Mucosa of gallbladder (tissue), 1 donor: ENCODE measurements around the gene KRT2. TPM values are rescaled to one million over a fixed set of nuclear protein-coding genes. Genes with fewer than 3 reads are reported as not detected.

Experiments used
- DNase-seq: peaks from one replicate; pipeline ENCODE4 v3.0.0-alpha.2; 2020; ENCODE audit warnings: low spot score
- total RNA-seq: library from RNA; stranded (reverse); gene quantifications from one replicate; pipeline ENCODE4 v1.2.1, GENCODE V29; 2021
- donor health status: DM: no; HTN: no; CAD: no.

KRT2 gene
- total RNA-seq, 1 donor from 2014 or later, result not detected

GRCh38 chr12:52663420-52663819 lies 11.4 kb upstream of the KRT2 start:
- DNase-seq, result no peak

DNA sequence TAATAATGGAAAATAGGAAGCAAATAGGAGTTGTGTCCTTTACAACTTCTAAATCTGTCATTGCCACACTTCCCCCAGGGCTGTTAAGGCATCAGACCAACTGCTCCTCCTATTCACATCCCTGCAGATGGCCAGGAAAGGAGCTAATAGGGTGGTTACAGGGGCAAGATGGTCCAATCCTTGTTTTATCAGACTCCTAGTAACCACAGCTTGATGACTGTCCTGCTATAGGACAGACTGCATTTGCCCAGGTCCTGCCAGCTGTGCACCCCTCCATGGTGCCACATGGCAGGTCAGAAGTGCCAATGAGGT lies 10.9 kb upstream of the KRT2 start:
- no peak for DNase-seq

GRCh38 chr12:52662093-52662917 lies 10.3 kb upstream of the KRT2 start:
- DNase-seq, result no peak

GRCh38 chr12:52661668-52662067 lies 9.7 kb upstream of the KRT2 start:
- no peak for DNase-seq

DNA sequence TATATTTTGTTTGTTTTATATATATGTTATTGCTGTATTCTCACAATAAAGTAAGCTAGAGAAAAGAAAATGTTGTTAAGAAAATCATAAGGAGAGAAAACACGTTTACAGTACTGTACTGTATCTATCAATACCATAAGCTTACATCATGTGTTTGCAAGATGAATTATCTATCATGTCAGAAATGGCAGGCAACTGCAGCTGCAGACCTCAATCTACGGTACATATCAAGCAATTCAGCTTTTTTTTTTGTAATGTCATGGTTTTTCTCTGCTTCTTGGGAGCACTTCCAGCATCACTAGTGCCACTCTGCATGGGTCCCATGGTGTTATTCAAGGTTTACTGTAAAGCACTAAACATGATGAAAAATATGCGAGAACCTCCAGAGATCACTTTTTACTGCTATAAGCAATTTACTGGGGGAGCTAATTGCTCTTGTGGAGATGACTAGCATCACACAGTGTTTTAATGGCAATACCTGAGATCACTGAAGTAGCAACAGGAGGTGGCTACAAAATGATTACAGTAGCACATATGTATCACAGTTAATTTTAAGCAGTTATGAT lies 9.0 kb upstream of the KRT2 start:
- DNase-seq, result no peak

DNA sequence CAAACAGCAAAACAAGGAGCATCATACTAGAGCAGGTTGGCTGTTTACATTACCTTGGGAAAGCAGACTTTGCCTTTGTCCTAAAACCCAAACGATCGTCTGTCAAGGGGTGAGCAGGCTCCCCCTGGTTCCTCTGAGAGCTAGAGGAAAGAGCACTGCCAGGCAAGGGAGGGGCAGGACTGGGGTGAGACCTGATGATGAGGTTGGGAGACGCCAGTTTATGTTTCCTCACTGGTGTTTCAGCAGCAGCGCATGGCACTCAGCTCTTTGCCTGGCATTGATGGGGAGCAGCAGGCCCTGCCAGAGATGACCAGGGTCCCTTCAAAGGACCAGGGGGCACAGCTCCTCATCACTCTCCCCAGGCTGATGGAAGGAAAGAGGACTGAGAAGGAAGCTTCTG lies 7.9 kb upstream of the KRT2 start:
- DNase-seq, result no peak

- DNase-seq, result no peak
Measured at GRCh38 chr12:52659395-52659794, 7.4 kb upstream of the KRT2 start.

DNA sequence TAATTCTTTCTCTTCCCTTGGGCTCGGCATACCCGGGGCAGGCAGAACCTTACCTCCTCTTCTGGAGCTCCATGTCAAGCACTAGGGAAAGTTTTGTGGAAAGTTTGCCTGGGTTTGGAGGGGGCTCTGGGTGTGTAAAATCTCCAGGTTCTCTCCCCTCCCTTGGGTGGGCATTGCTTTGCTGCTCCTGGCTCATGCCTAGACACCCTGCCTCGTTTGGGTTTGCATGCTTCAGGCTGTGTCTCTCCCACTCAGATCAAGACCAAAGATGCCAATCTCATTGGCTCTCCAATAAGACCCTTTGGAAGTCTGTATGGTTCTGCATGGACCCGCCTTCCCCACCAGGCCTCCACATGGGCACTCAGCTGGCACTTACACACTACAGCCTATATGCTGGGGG lies 6.2 kb upstream of the KRT2 start:
- no peak for DNase-seq

- DNase-seq, result no peak
Measured at GRCh38 chr12:52657250-52657902, 5.4 kb upstream of the KRT2 start.

DNA sequence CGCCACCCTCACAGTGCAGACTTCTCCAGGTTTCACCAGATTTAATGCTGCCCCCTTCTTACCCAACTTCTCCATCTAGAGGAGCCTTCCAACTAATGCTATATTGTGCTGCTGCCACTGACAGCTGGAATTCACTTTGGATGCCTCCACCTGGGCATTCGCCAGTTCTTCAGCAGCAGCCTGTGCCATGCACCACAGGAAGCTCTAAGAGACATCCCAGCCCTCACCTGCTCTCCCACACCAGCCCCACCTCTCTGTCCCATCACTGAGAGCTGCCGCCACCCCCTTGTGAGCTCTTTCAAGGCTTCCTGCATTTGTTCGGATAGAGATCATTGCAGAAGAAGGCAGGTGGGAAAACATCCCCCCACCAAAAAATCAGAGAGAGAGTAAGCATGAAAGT lies 4.6 kb upstream of the KRT2 start:
- DNase-seq, result no peak

DNA sequence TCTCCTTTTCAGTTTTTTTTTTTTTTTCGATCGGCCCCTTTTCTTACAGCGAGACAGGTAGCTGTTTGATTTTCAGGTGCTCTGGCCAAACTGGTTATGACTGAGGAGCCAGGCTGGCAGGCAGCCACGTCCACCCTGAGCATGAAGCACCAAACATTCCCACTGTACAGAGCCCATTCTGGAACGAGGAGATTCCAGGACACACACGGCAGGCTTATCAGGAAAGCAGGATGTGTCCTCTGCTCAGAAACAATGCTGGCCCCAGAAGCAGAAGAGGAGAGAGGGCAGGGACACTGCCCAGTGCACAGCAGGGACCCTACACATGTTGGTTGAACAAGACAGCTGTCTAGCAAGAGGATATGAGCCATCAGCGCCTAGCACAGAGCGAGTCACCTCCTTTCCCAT lies 3.7 kb upstream of the KRT2 start:
- no peak for DNase-seq

DNA sequence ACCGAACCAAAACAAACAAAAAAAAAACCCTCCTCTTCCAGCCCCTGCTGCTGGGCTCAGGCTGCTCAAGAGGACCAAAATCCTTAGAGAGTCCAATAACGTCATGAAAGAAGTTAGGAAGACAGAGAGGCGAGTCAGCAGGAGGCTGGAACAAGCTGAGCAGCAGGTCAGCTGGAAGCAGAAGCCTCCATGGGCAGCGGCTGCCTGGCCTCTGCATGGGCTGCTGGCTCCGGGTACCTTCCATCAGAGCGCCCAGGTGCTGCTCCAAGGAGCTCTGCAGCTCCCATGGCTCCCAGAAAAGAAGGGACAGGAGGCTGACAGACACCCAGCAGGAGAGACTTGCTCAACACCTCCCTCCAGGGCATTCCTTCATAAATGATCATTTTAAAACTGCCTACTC lies 3.2 kb upstream of the KRT2 start:
- no peak for DNase-seq

DNA sequence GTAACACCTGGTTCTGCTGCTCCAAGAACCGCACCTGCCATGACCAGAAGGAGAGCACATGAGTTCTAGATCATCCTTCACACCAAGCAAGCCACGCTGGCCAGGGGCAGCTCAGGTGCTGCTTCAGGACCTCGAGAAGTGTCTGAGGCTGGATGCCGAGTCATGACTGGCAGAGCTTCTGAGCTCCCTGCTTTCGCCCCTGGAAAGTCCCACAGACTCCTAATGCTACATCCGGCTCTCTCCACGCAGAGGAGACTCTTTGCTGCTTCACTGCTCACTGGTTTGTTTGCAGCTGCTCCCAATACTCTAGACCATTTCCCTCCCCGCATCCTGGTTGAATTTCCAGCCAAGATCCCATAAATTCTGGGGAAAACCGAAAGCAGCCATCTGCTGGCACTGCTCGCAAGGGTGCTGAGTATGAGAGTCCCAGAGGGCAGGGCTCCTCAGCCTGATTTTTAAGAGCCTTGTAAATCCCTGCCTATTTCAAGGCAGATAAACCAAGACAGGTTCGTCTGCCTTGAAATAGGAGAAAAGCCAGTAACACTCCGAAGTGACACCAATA lies 1.4 kb downstream of the KRT2 start:
- no peak for DNase-seq

DNA sequence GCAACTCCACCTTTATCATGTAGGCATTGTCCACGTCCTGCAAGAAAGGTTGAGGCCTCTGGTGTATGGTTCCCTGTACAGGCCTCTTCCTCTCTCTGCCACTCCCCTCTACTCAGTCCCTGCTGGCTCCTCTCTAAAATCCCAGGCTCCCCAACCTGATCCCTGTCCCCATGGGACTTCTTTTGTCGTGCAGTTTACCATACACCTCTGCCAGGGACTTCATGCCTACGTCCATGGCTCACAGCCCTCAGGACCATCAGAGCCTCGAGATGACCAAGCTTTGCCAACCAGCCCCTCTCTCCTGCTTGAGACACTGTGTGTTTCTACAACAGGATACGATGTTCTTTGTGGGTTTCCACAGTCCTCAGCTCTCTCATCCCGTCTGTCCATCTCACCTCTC lies 2.9 kb downstream of the KRT2 start:
- no peak for DNase-seq

DNA sequence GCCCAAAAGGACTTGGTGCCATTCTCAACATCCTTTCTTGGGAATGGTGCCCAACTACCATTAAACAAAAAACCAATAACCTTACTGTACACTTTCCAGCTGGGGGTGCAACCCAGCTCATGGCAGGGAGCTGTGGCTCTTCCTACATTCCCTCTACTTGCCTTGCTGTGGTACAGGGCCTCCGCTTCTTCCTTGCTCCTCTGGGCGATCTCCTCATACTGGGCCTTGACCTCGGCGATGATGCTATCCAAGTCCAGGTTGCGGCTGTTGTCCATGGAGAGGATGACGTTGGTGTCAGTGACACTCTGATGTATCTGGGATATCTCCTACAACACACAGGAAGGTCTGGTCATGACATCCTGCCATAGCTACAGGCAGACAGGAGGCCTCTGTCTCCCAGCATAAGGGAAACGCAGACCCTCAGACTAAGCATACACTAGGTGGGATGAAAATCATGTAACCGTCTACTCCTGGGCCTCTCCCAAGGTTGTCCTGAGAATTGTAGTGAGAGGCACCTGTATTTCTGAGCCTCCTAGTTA lies 3.9 kb downstream of the KRT2 start:
- no peak for DNase-seq

- no peak for DNase-seq
Measured at GRCh38 chr12:52647601-52648000, 4.4 kb downstream of the KRT2 start.

GRCh38 chr12:52646613-52647012 lies 5.4 kb downstream of the KRT2 start:
- no peak for DNase-seq

- DNase-seq, result no peak
Measured at GRCh38 chr12:52645982-52646381, 6.0 kb downstream of the KRT2 start.

- DNase-seq, result no peak
Measured at GRCh38 chr12:52645120-52645761, 6.8 kb downstream of the KRT2 start.

DNA sequence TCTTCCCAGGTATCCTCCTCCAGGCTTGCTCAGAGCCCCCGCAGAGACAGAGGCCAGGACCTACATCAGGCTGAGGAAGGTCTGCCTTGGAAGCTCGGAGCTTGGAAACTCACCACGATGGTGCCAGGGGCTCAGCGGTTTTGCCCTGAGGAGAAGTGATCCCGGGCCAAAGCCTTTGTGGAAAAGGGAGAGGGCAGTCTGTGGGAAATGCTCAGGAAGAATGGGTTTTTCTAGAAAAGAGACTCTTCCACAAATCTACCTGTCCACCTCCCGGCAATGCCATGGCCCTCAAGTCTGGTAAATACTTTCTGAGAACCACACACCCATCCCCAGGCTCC lies 8.0 kb downstream of the KRT2 start:
- no peak for DNase-seq

DNA sequence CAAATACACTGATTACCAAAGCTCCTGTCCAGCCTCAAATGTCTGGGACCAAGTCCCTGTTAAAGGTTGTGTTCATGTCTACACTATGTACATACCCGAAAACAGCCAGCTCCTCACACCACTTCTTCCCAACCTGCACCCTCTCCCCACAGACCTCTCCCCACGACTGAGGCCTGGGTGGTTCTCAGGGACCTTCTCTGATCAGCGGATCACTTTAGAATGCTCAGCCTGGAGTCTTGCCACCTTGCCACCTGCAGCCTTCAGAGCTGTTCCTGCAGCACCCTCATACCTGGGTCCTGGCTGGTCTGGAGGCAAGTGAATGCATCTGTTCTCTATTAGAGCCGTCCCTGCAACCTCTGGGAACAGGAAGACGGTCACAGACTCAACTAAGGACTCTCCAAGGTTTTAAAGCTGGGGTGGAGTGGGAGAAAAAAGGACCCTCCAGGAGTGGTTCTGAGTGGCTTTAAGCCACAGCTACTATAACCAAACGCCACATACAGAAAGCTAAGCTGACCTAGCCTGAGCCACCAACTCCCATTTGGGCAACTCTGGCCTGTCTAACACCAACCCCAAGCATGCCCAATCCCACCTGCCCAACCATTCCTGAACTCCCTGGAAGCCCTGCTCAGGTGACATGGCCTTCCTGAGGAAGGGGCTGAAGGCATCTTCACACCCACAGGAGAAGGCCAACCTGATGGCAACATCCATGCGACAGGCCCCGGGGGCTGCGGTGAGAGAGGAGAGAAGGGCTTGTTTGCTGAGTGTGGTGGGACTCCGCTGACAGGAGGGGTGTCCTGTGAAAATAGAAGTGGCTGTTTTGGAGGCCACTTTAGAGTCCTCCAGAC lies 8.6 kb downstream of the KRT2 start:
- no peak for DNase-seq

DNA sequence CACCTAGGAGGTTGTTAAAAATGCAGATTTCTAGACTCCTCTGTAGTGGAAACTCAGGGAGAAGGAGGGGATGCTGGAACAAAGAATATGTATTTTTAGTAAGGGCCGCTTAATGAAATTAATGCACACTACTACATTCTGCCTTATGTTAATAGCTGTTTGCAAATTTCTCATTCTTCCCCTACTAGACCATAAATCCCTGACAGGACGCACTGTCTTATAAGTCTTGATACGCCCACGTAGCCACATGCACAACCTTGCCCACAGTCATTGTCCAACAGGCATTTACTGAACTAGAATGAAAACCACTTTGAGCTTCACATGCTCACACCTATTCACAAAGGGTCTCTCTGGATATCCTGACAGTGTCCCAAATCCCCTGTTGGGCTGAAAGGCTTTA lies 10.5 kb downstream of the KRT2 start:
- no peak for DNase-seq
